Body of pancreas (tissue), 4 donors: Measurements from ENCODE around the gene FTH1.

Experiments used
- CTCF ChIP-seq, 7 experiments: fragments of 450-650 bp in 4 of 7; fragments of 200-600 bp in 3 of 7; sonication (generic) in 3 of 7; IDR thresholded peaks; one replicate each; pipeline ENCODE4 v1.5.1; 2016 to 2019; ENCODE audit warnings: antibody characterized with exemption in 7 of 7
- POLR2A ChIP-seq, 3 donors: fragments of 450-650 bp; IDR thresholded peaks; one replicate each; pipeline ENCODE4 v1.6.1; 2016; ENCODE audit warnings: antibody characterized with exemption in 3 of 3, mild to moderate bottlenecking in 2 of 3

- TF ChIP-seq CTCF (IDR thresholded peaks at IDR 0.05) = no peak
- TF ChIP-seq POLR2A (IDR thresholded peaks at IDR 0.05) = peak in 1 of 3 donors; percentile 31
Measured at GRCh38 chr11:61917334-61918109, 49.9 kb downstream of the FTH1 start, which contains the start of gene RAB3IL1.
